GM23338 (cell line): ENCODE data around the gene C9orf40. TPM values are rescaled to one million over a fixed set of nuclear protein-coding genes. Genes with fewer than 3 reads are reported as not detected.

Experiments
- ATAC-seq: fragments of 200-7000 bp; cut with Tn5 transposase; 3 replicates; pipeline ENCODE4 v1.9.1; 2020
- DNase-seq: peaks from one replicate; pipeline ENCODE4 v3.0.0-alpha.2; 2015; ENCODE audit warnings: low spot score
- H2AFZ ChIP-seq: fragments of 200-600 bp; sonication (generic); 2 replicates; pipeline ENCODE4 v1.8.0; 2016; ENCODE audit warnings: antibody characterized with exemption, mild to moderate bottlenecking, moderate library complexity
- H3F3A ChIP-seq: fragments of 200-600 bp; sonication (generic); replicated peaks from 2 replicates; pipeline ENCODE4 v1.8.0; 2017; ENCODE audit warnings: antibody characterized with exemption, mixed run types, low read depth
- H3K27ac ChIP-seq: fragments of 200-600 bp; sonication (generic); 2 replicates; pipeline ENCODE4 v1.6.1; 2016; ENCODE audit warnings: low read depth
- H3K27me3 ChIP-seq: fragments of 200-600 bp; sonication (generic); 2 replicates; pipeline ENCODE4 v1.8.0; 2016; ENCODE audit warnings: mild to moderate bottlenecking, mixed run types, moderate library complexity; ENCODE audit not compliant: insufficient read depth
- H3K36me3 ChIP-seq: fragments of 200-600 bp; sonication (generic); 2 replicates; pipeline ENCODE4 v1.8.0; 2016; ENCODE audit warnings: mild to moderate bottlenecking; ENCODE audit not compliant: insufficient read depth
- H3K4me1 ChIP-seq: fragments of 200-600 bp; sonication (generic); 2 replicates; pipeline ENCODE4 v1.8.0; 2016; ENCODE audit warnings: mild to moderate bottlenecking, moderate library complexity; ENCODE audit not compliant: insufficient read depth
- H3K4me2 ChIP-seq: fragments of 200-600 bp; sonication (generic); 2 replicates; pipeline ENCODE4 v1.7.1; 2017; ENCODE audit warnings: mixed run types
- H3K4me3 ChIP-seq: fragments of 200-600 bp; sonication (generic); 2 replicates; pipeline ENCODE4 v1.6.1; 2016; ENCODE audit warnings: mixed run types
- H3K79me2 ChIP-seq: fragments of 200-600 bp; sonication (generic); replicated peaks from 2 replicates; pipeline ENCODE4 v1.8.0; 2017; ENCODE audit warnings: mild to moderate bottlenecking; ENCODE audit not compliant: insufficient read depth
- H3K9me2 ChIP-seq: fragments of 200-600 bp; sonication (generic); 2 replicates; pipeline ENCODE4 v1.8.0; 2017; ENCODE audit not compliant: insufficient read depth
- H4K20me1 ChIP-seq: fragments of 200-600 bp; sonication (generic); replicated peaks from 2 replicates; pipeline ENCODE4 v1.8.0; 2017; ENCODE audit warnings: mild to moderate bottlenecking; ENCODE audit not compliant: insufficient read depth
- H3K27ac Mint-ChIP-seq: 2 replicates; pipeline ENCODE4 v1.8.0; 2020; ENCODE audit warnings: inconsistent platforms, mild to moderate bottlenecking, moderate library complexity, mixed read lengths
- H3K27me3 Mint-ChIP-seq: 3 replicates; pipeline ENCODE4 v1.8.0; 2022; ENCODE audit warnings: low read depth, mild to moderate bottlenecking, moderate library complexity, mixed read lengths, inconsistent platforms; ENCODE audit not compliant: insufficient read depth, poor library complexity
- H3K36me3 Mint-ChIP-seq: 3 replicates; pipeline ENCODE4 v1.8.0; 2021; ENCODE audit warnings: low read depth, mild to moderate bottlenecking, inconsistent platforms, moderate library complexity, mixed read lengths
- H3K4me1 Mint-ChIP-seq: 3 replicates; pipeline ENCODE4 v1.8.0; 2020; ENCODE audit warnings: mild to moderate bottlenecking, inconsistent platforms, mixed read lengths
- H3K4me3 Mint-ChIP-seq: 3 replicates; pipeline ENCODE4 v1.8.0; 2021; ENCODE audit warnings: moderate library complexity, mild to moderate bottlenecking, inconsistent platforms, mixed read lengths
- H3K9me3 Mint-ChIP-seq: 3 replicates; pipeline ENCODE4 v1.8.0; 2020; ENCODE audit warnings: moderate library complexity, mild to moderate bottlenecking, inconsistent platforms, mixed read lengths
- EZH2phosphoT487 ChIP-seq: fragments of 200-600 bp; sonication (generic); IDR thresholded peaks from one replicate; pipeline ENCODE4 v1.8.1; 2018; ENCODE audit warnings: antibody characterized with exemption; ENCODE audit not compliant: unreplicated experiment
- JUNB ChIP-seq: IDR thresholded peaks from one replicate; pipeline ENCODE4 v1.6.1; 2016; ENCODE audit warnings: antibody characterized with exemption; ENCODE audit not compliant: unreplicated experiment
- NANOG ChIP-seq: IDR thresholded peaks from 2 replicates; pipeline ENCODE4 v1.6.1; 2016; ENCODE audit warnings: antibody characterized with exemption, borderline replicate concordance
- STAT1 ChIP-seq: IDR thresholded peaks from one replicate; pipeline ENCODE4 v1.6.1; 2016; ENCODE audit warnings: antibody characterized with exemption; ENCODE audit not compliant: unreplicated experiment
- polyA plus RNA-seq: library from polyadenylated mRNA; unstranded; fragments of >200 nt; fragmentation: Nextera tagmentation; extraction: Ambion mirVana; gene quantifications from 2 replicates; pipeline ENCODE4 v1.2.1, GENCODE V29; 2016
- total RNA-seq: library from RNA; depleted of rRNA; stranded (reverse); fragments of >200 nt; shearing (Covaris generic); gene quantifications from 2 replicates; pipeline ENCODE4 v1.2.3, GENCODE V29; 2014
- TF ChIP-seq, protein P1 (sequence below): fragments of 250-450 bp; sonication (Bioruptor Pico); IDR thresholded peaks from 2 replicates; pipeline ENCODE4 v1.5.0; 2020; ENCODE audit warnings: mild to moderate bottlenecking, moderate library complexity

C9orf40 gene
- total and polyA plus RNA-seq, 2 experiments from 2014 or later: 11.1 to 11.4 TPM

DNA sequence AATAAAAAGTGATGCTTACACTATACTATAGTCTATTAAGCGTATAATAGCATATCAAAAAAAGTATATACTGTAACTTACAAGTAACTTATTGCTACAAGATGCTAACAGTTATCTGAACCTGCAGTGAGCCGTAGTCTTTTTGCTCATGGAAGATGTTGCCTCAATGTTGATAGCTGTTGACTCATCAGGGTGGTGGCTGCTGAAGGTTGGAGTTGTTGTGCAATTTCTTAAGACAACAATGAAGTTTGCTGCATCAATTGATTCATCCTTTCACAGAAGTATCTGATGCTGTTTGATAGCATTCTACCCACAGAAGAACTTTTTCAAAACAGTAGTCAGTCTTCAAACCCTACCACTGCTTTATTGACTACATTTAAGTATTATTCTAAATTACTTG is 7.8 kb upstream of the C9orf40 start:
- H3K9me2 ChIP-seq: no peaks in the 10 kb centered on the region
- Mint-ChIP-seq H3K36me3 (peaks cover 23% of the 10 kb centered on the region; the same call in 2 of the 3 replicates), H3K9me3 (peaks cover 19% of the 10 kb centered on the region), H3K4me1 (no peaks in the 10 kb centered on the region), H3K4me3 (no peak overlapping the region), H3K27ac (no peak overlapping the region), H3K27me3 (peaks cover 4% of the 10 kb centered on the region)
- no peaks in the 10 kb centered on the region for H3K27me3 ChIP-seq
- H3K4me3 ChIP-seq: no peak overlapping the region
- H2AFZ ChIP-seq: no peak overlapping the region
- no peaks in the 10 kb centered on the region for H3K79me2 ChIP-seq
- H3F3A ChIP-seq: no peaks in the 10 kb centered on the region
- H3K36me3 ChIP-seq: no peaks in the 10 kb centered on the region
- H3K27ac ChIP-seq: no peak overlapping the region
- H4K20me1 ChIP-seq: no peaks in the 10 kb centered on the region; the same call in 1 of the 2 replicates
- TF ChIP-seq, protein P1, sequence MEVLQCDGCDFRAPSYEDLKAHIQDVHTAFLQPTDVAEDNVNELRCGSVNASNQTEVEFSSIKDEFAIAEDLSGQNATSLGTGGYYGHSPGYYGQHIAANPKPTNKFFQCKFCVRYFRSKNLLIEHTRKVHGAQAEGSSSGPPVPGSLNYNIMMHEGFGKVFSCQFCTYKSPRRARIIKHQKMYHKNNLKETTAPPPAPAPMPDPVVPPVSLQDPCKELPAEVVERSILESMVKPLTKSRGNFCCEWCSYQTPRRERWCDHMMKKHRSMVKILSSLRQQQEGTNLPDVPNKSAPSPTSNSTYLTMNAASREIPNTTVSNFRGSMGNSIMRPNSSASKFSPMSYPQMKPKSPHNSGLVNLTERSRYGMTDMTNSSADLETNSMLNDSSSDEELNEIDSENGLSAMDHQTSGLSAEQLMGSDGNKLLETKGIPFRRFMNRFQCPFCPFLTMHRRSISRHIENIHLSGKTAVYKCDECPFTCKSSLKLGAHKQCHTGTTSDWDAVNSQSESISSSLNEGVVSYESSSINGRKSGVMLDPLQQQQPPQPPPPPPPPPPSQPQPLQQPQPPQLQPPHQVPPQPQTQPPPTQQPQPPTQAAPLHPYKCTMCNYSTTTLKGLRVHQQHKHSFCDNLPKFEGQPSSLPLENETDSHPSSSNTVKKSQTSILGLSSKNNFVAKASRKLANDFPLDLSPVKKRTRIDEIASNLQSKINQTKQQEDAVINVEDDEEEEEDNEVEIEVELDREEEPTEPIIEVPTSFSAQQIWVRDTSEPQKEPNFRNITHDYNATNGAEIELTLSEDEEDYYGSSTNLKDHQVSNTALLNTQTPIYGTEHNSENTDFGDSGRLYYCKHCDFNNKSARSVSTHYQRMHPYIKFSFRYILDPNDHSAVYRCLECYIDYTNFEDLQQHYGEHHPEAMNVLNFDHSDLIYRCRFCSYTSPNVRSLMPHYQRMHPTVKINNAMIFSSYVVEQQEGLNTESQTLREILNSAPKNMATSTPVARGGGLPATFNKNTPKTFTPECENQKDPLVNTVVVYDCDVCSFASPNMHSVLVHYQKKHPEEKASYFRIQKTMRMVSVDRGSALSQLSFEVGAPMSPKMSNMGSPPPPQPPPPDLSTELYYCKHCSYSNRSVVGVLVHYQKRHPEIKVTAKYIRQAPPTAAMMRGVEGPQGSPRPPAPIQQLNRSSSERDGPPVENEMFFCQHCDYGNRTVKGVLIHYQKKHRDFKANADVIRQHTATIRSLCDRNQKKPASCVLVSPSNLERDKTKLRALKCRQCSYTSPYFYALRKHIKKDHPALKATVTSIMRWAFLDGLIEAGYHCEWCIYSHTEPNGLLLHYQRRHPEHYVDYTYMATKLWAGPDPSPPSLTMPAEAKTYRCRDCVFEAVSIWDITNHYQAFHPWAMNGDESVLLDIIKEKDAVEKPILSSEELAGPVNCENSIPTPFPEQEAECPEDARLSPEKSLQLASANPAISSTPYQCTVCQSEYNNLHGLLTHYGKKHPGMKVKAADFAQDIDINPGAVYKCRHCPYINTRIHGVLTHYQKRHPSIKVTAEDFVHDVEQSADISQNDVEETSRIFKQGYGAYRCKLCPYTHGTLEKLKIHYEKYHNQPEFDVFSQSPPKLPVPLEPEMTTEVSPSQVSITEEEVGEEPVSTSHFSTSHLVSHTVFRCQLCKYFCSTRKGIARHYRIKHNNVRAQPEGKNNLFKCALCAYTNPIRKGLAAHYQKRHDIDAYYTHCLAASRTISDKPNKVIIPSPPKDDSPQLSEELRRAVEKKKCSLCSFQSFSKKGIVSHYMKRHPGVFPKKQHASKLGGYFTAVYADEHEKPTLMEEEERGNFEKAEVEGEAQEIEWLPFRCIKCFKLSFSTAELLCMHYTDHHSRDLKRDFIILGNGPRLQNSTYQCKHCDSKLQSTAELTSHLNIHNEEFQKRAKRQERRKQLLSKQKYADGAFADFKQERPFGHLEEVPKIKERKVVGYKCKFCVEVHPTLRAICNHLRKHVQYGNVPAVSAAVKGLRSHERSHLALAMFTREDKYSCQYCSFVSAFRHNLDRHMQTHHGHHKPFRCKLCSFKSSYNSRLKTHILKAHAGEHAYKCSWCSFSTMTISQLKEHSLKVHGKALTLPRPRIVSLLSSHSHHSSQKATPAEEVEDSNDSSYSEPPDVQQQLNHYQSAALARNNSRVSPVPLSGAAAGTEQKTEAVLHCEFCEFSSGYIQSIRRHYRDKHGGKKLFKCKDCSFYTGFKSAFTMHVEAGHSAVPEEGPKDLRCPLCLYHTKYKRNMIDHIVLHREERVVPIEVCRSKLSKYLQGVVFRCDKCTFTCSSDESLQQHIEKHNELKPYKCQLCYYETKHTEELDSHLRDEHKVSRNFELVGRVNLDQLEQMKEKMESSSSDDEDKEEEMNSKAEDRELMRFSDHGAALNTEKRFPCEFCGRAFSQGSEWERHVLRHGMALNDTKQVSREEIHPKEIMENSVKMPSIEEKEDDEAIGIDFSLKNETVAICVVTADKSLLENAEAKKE (CRISPR knock-in tag): no peak
- no peak for TF ChIP-seq JUNB
- ATAC-seq (no peak), DNase-seq (no peak)
- no peaks in the 10 kb centered on the region for H3K4me1 ChIP-seq
- no peak overlapping the region for H3K4me2 ChIP-seq

DNA sequence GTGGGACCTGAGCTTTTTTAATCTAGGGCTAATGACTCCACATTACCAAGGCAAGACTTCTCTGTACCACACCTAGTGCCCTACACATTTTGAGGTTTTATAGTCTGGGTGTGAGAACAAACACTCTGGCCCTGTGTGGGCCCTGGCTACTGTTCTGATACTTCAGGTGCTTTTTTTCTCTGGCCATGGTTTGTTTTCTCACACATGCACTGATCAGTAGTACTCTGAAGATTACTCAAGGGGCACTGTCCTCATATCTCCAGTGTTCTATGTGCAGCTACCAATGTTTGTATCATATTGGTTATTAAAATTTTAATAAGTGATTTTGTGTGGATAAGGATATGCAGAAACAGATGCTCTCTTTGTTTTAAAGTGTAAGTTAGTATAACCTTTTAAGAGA is 5.9 kb upstream of the C9orf40 start:
- no peak overlapping the region for H3K27ac ChIP-seq
- H2AFZ ChIP-seq: no peak overlapping the region
- no peaks in the 10 kb centered on the region for H3K4me1 ChIP-seq
- ATAC-seq (no peak), DNase-seq (no peak)
- peaks cover 23% of the 10 kb centered on the region; the same call in 2 of the 3 replicates for H3K36me3 Mint-ChIP-seq
- H3K27me3 ChIP-seq: no peaks in the 10 kb centered on the region
- H3K36me3 ChIP-seq: no peaks in the 10 kb centered on the region
- H3K4me3 Mint-ChIP-seq: no peak overlapping the region
- peaks cover under 1% of the 10 kb centered on the region; the same call in 1 of the 3 replicates for H3K4me1 Mint-ChIP-seq
- no peak overlapping the region for H3K4me2 ChIP-seq
- H3K9me3 Mint-ChIP-seq: peaks cover 19% of the 10 kb centered on the region
- no peaks in the 10 kb centered on the region for H3K9me2 ChIP-seq
- no peaks in the 10 kb centered on the region; the same call in 1 of the 2 replicates for H4K20me1 ChIP-seq
- H3K27me3 Mint-ChIP-seq: no peaks in the 10 kb centered on the region
- H3K27ac Mint-ChIP-seq: no peak overlapping the region
- no peaks in the 10 kb centered on the region for H3K79me2 ChIP-seq
- no peak overlapping the region for H3K4me3 ChIP-seq
- no peaks in the 10 kb centered on the region for H3F3A ChIP-seq
- TF ChIP-seq, protein P1 (CRISPR knock-in tag): no peak
- TF ChIP-seq NANOG (no peak), EZH2phosphoT487 (no peak), STAT1 (no peak)
